H9 (cell line): ENCODE results near the gene CORO1C. TPM values are rescaled to one million over a fixed set of nuclear protein-coding genes. Genes with fewer than 3 reads are reported as not detected.

ENCODE experiments used
- DNase-seq: peaks from one replicate; pipeline ENCODE4 v3.0.0-alpha.2; 2017
- H2AFZ ChIP-seq: one replicate; pipeline ENCODE4 v1.6.1; 2013; ENCODE audit warnings: mild to moderate bottlenecking, low read length, control low read depth, moderate library complexity
- H2AK5ac ChIP-seq: 2 replicates; pipeline ENCODE4 v1.6.1; 2013; ENCODE audit warnings: low read length, control low read depth, mixed read lengths; ENCODE audit not compliant: insufficient read length
- H2BK120ac ChIP-seq: one replicate; pipeline ENCODE4 v1.6.1; 2013; ENCODE audit warnings: low read depth, mild to moderate bottlenecking, low read length, control low read depth, inconsistent platforms; ENCODE audit not compliant: poor library complexity, severe bottlenecking
- H2BK12ac ChIP-seq: 2 replicates; pipeline ENCODE4 v1.6.1; 2013; ENCODE audit warnings: low read length, control low read depth, mixed read lengths, low read depth; ENCODE audit not compliant: insufficient read length
- H2BK15ac ChIP-seq: 2 replicates; pipeline ENCODE4 v1.6.1; 2013; ENCODE audit warnings: low read depth, low read length, control low read depth
- H2BK20ac ChIP-seq: one replicate; pipeline ENCODE4 v1.6.1; 2013; ENCODE audit warnings: low read depth, mild to moderate bottlenecking, low read length, control low read depth, inconsistent platforms; ENCODE audit not compliant: poor library complexity, severe bottlenecking
- H2BK5ac ChIP-seq: 2 replicates; pipeline ENCODE4 v1.6.1; 2013; ENCODE audit warnings: low read length, control low read depth, mixed read lengths; ENCODE audit not compliant: insufficient read length
- H3K14ac ChIP-seq: 2 replicates; pipeline ENCODE4 v1.6.1; 2013; ENCODE audit warnings: low read length, control low read depth; ENCODE audit not compliant: insufficient read depth
- H3K18ac ChIP-seq: 2 replicates; pipeline ENCODE4 v1.6.1; 2013; ENCODE audit warnings: low read depth, mild to moderate bottlenecking, mixed read lengths, low read length, control low read depth; ENCODE audit not compliant: insufficient read length
- H3K23ac ChIP-seq: 2 replicates; pipeline ENCODE4 v1.6.1; 2013; ENCODE audit warnings: low read length, control low read depth, mixed read lengths, low read depth; ENCODE audit not compliant: insufficient read length
- H3K23me2 ChIP-seq: 2 replicates; pipeline ENCODE4 v1.6.1; 2013; ENCODE audit warnings: low read depth, mild to moderate bottlenecking, mixed read lengths, low read length, control low read depth; ENCODE audit not compliant: insufficient read length, poor library complexity, severe bottlenecking
- H3K27ac ChIP-seq: 2 replicates; pipeline ENCODE4 v1.5.1; 2013; ENCODE audit warnings: low read length, control low read depth, mixed read lengths, low read depth; ENCODE audit not compliant: insufficient read length
- H3K27me3 ChIP-seq: 2 replicates; pipeline ENCODE4 v1.6.1; 2013; ENCODE audit warnings: low read length, control low read depth, inconsistent platforms; ENCODE audit not compliant: insufficient read depth
- H3K4ac ChIP-seq: 2 replicates; pipeline ENCODE4 v1.6.1; 2013; ENCODE audit warnings: low read depth, mild to moderate bottlenecking, control low read depth, inconsistent platforms, low read length, moderate library complexity
- H3K4me1 ChIP-seq: 2 replicates; pipeline ENCODE4 v1.6.1; 2013; ENCODE audit warnings: low read length, control low read depth, inconsistent platforms; ENCODE audit not compliant: insufficient read depth
- H3K4me2 ChIP-seq: 2 replicates; pipeline ENCODE4 v1.6.1; 2013; ENCODE audit warnings: low read length, control low read depth, mixed read lengths; ENCODE audit not compliant: insufficient read length, insufficient read depth
- H3K56ac ChIP-seq: 2 replicates; pipeline ENCODE4 v1.6.1; 2013; ENCODE audit warnings: low read depth, mild to moderate bottlenecking, mixed read lengths, low read length, control low read depth; ENCODE audit not compliant: insufficient read length
- H3K79me1 ChIP-seq: 2 replicates; pipeline ENCODE4 v1.6.1; 2013; ENCODE audit warnings: low read depth, mild to moderate bottlenecking, moderate library complexity, low read length, control low read depth, inconsistent platforms; ENCODE audit not compliant: insufficient read depth, poor library complexity, severe bottlenecking
- H3K79me2 ChIP-seq: 2 replicates; pipeline ENCODE4 v1.6.1; 2013; ENCODE audit warnings: low read length, control low read depth, inconsistent platforms; ENCODE audit not compliant: insufficient read depth
- H3K9ac ChIP-seq: 2 replicates; pipeline ENCODE4 v1.6.1; 2013; ENCODE audit warnings: low read length, control low read depth, mixed read lengths; ENCODE audit not compliant: insufficient read length; ENCODE audit errors: extremely low read depth
- H3K9me3 ChIP-seq: one replicate; pipeline ENCODE4 v1.6.1; 2013; ENCODE audit warnings: low read depth, low read length, inconsistent platforms; ENCODE audit not compliant: control insufficient read depth
- H3T11ph ChIP-seq: one replicate; pipeline ENCODE4 v1.6.1; 2013; ENCODE audit warnings: mild to moderate bottlenecking, low read length, control low read depth, inconsistent platforms
- H4K20me1 ChIP-seq: one replicate; pipeline ENCODE4 v1.6.1; 2013; ENCODE audit not compliant: control insufficient read depth, insufficient read length, insufficient read depth
- H4K5ac ChIP-seq: 2 replicates; pipeline ENCODE4 v1.6.1; 2013; ENCODE audit warnings: low read depth, mild to moderate bottlenecking, mixed read lengths, low read length, control low read depth; ENCODE audit not compliant: insufficient read length
- H4K8ac ChIP-seq: replicated peaks from 2 replicates; pipeline ENCODE4 v1.6.1; 2013; ENCODE audit warnings: low read length, control low read depth, mixed read lengths, low read depth; ENCODE audit not compliant: insufficient read length
- H4K91ac ChIP-seq: 2 replicates; pipeline ENCODE4 v1.6.1; 2013; ENCODE audit warnings: low read depth, mild to moderate bottlenecking, moderate library complexity, mixed read lengths, low read length, control low read depth; ENCODE audit not compliant: insufficient read length
- H3K27ac Mint-ChIP-seq, 3 experiments: 2 replicates in 2 of 3; 3 replicates in 1 of 3; pipeline ENCODE4 v1.8.0; 2020 to 2021; ENCODE audit warnings: mixed read lengths in 3 of 3, mild to moderate bottlenecking in 1 of 3, moderate library complexity in 1 of 3
- H3K27me3 Mint-ChIP-seq: 2 replicates; pipeline ENCODE4 v1.8.0; 2021; ENCODE audit warnings: low read depth, mild to moderate bottlenecking, moderate library complexity, mixed read lengths
- H3K36me3 Mint-ChIP-seq, 3 experiments: 2 replicates in 2 of 3; 3 replicates in 1 of 3; pipeline ENCODE4 v1.8.0; 2020 to 2021; ENCODE audit warnings: low read depth in 3 of 3, mixed read lengths in 3 of 3; ENCODE audit not compliant: insufficient read depth in 1 of 3
- H3K4me1 Mint-ChIP-seq, 2 experiments: 2 replicates each; pipeline ENCODE4 v1.8.0; 2020; ENCODE audit warnings: mixed read lengths in 2 of 2
- H3K4me3 Mint-ChIP-seq, 2 experiments: 2 replicates in 1 of 2; 3 replicates in 1 of 2; pipeline ENCODE4 v1.8.0; 2020 to 2021; ENCODE audit warnings: mild to moderate bottlenecking in 2 of 2, mixed read lengths in 2 of 2, moderate library complexity in 1 of 2
- H3K9me3 Mint-ChIP-seq, 2 experiments: 2 replicates in 1 of 2; 3 replicates in 1 of 2; pipeline ENCODE4 v1.8.0; 2020; ENCODE audit warnings: mild to moderate bottlenecking in 2 of 2, mixed read lengths in 2 of 2, moderate library complexity in 1 of 2
- WGBS: extraction: QIAGEN DNeasy Blood & Tissue Kit; methylation state at CpG from one replicate; pipeline ENCODE4 v1.1.7; 2013; ENCODE audit warnings: missing lambda C conversion rate, low lambda C conversion rate, mixed read lengths; ENCODE audit not compliant: insufficient read length; ENCODE audit errors: extremely low coverage; 5-methylcytosine and 5-hydroxymethylcytosine counted together
- total RNA-seq: library from RNA; stranded (reverse); gene quantifications from 2 replicates; pipeline ENCODE4 v1.2.1, GENCODE V29; 2021
- TF ChIP-seq, protein P1 (sequence below): fragments of 200-600 bp; sonication (generic); conservative IDR thresholded peaks from 3 replicates; pipeline ENCODE4 v1.8.0; 2021; ENCODE audit warnings: antibody characterized with exemption, mild to moderate bottlenecking

Gene CORO1C
- total RNA-seq, 1 experiment from 2014 or later, result 154 TPM

GRCh38 chr12:108770269-108770829, 39.0 kb upstream of the CORO1C start:
- no peaks in the 10 kb centered on the region for H3K36me3 Mint-ChIP-seq

More at GRCh38 chr12:108770269-108770829, 39.0 kb upstream of the CORO1C start:
- Histone ChIP-seq H2BK15ac (no peak overlapping the region), H3K9ac (no peak overlapping the region), H2BK5ac (no peak overlapping the region), H3K79me1 (no peaks in the 10 kb centered on the region), H3K56ac (no peak overlapping the region), H4K8ac (no peak overlapping the region), H2AFZ (no peak overlapping the region), H3K27ac (no peak overlapping the region), H3K23me2 (peaks cover 4% of the 10 kb centered on the region), H3K79me2 (no peaks in the 10 kb centered on the region), H3K4me2 (no peak overlapping the region), H2BK20ac (no peak overlapping the region), H4K5ac (no peak overlapping the region), H3K4ac (no peak overlapping the region), H3K27me3 (no peaks in the 10 kb centered on the region), H3K9me3 (no peaks in the 10 kb centered on the region), H3T11ph (no peak overlapping the region), H4K20me1 (no peaks in the 10 kb centered on the region), H2BK12ac (no peak overlapping the region), H3K23ac (no peak overlapping the region), H2BK120ac (no peak overlapping the region), H4K91ac (no peak overlapping the region), H3K4me1 (no peaks in the 10 kb centered on the region; the same call in 1 of the 2 replicates), H2AK5ac (no peak overlapping the region), H3K18ac (no peak overlapping the region), H3K14ac (no peak overlapping the region)
- Mint-ChIP-seq H3K4me3 (no peak overlapping the region), H3K4me1 (peaks cover 4 to 33% of the 10 kb centered on the region in 2 experiments), H3K9me3 (no peaks in the 10 kb centered on the region), H3K27me3 (no peaks in the 10 kb centered on the region; the same call in none of the 2 replicates), H3K27ac (no peak overlapping the region)
- DNase-seq, result no peak
- WGBS, result no CpG with 5 or more reads among the region's 11 CpGs
- TF ChIP-seq, protein P1, sequence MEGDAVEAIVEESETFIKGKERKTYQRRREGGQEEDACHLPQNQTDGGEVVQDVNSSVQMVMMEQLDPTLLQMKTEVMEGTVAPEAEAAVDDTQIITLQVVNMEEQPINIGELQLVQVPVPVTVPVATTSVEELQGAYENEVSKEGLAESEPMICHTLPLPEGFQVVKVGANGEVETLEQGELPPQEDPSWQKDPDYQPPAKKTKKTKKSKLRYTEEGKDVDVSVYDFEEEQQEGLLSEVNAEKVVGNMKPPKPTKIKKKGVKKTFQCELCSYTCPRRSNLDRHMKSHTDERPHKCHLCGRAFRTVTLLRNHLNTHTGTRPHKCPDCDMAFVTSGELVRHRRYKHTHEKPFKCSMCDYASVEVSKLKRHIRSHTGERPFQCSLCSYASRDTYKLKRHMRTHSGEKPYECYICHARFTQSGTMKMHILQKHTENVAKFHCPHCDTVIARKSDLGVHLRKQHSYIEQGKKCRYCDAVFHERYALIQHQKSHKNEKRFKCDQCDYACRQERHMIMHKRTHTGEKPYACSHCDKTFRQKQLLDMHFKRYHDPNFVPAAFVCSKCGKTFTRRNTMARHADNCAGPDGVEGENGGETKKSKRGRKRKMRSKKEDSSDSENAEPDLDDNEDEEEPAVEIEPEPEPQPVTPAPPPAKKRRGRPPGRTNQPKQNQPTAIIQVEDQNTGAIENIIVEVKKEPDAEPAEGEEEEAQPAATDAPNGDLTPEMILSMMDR, result peak; percentile 37; the same call in 1 of the 3 replicates
